Measurements from ENCODE around the gene GTF3C1.

GRCh38 chr16:27452569-27453493 is 96.9 kb downstream of the GTF3C1 start:
- TF ChIP-seq CTCF (conservative IDR thresholded peaks at IDR 0.05) (no peak), ZFX (IDR thresholded peaks at IDR 0.05) (no peak)

Measured in C4-2B (cell line).